Breast epithelium (tissue), 3 donors: ENCODE results near the gene LRRFIP1.

Experiments
- POLR2A ChIP-seq: fragments of 450-650 bp; IDR thresholded peaks from one replicate; pipeline ENCODE4 v1.6.1; 2016; ENCODE audit warnings: antibody characterized with exemption, mild to moderate bottlenecking, moderate library complexity
- TF ChIP-seq, protein P1 (sequence below), 3 donors: fragments of 450-650 bp; IDR thresholded peaks; one replicate each; pipeline ENCODE4 v1.5.1; 2016 to 2017; ENCODE audit warnings: antibody characterized with exemption in 3 of 3, mild to moderate bottlenecking in 3 of 3, moderate library complexity in 3 of 3

DNA sequence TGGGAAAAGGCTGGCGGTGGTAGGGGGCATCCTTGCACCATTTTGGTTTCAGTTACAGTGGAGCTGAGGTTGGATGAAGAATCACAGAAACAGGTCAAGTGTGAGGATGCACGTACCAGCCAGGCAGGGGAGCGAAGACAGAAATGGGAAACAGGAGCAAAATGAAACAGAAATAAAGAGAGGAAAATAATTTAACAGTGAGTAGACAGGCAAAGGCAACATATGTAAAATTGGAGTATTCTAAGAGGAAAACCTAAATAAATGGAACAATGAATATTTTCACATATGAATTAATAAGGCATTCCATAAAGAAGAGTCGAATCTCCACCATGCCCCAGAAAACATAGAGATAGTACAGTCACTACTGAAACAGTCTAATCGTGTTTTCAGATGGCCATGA is 29.7 kb downstream of the LRRFIP1 start:
- TF ChIP-seq, protein P1, sequence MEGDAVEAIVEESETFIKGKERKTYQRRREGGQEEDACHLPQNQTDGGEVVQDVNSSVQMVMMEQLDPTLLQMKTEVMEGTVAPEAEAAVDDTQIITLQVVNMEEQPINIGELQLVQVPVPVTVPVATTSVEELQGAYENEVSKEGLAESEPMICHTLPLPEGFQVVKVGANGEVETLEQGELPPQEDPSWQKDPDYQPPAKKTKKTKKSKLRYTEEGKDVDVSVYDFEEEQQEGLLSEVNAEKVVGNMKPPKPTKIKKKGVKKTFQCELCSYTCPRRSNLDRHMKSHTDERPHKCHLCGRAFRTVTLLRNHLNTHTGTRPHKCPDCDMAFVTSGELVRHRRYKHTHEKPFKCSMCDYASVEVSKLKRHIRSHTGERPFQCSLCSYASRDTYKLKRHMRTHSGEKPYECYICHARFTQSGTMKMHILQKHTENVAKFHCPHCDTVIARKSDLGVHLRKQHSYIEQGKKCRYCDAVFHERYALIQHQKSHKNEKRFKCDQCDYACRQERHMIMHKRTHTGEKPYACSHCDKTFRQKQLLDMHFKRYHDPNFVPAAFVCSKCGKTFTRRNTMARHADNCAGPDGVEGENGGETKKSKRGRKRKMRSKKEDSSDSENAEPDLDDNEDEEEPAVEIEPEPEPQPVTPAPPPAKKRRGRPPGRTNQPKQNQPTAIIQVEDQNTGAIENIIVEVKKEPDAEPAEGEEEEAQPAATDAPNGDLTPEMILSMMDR (IDR thresholded peaks at IDR 0.05): no peak
- no peak for TF ChIP-seq POLR2A
